Measurements from ENCODE around the gene CD302. TPM values are rescaled to one million over a fixed set of nuclear protein-coding genes. Genes with fewer than 3 reads are reported as not detected.
"Not testable (repeated sequence)": the region's sequence is repeated elsewhere in the genome, so short reads cannot be mapped to it uniquely, and the experiment has no call there.

CD302 gene
- polyA plus RNA-seq, 6 donors from 2014 or later = 0.29 to 2.1 (median 0.70) TPM

DNA sequence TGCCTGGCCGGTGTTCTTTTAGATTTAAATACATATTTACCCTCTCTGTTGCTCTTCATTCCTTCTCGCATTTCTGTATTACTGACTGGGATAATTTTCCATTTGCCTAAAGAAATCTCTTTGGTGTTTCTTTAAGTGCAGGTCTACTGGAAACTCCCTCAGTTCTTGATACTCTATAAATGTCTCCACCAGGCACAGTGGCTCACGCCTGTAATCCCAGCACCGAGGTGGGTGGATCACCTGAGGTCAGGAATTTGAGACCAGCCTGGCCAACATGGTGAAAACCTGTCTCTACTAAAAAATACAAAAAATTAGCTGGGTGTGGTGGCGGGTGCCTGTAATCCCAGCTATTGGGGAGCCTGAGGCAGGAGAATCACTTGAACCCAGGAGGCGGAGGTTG is 10.4 kb downstream of the CD302 start:
- not testable (repeated sequence) for H3K4me1 Mint-ChIP-seq; H3K27me3 Mint-ChIP-seq; H3K4me3 Mint-ChIP-seq; ATAC-seq (ENCODE audit: low read depth in 2 of 2); DNase-seq; H3K9me3 Mint-ChIP-seq; H3K36me3 Mint-ChIP-seq
- H3K27ac Mint-ChIP-seq = peak overlapping the region in 1 of 6 donors; percentile 39

DNA sequence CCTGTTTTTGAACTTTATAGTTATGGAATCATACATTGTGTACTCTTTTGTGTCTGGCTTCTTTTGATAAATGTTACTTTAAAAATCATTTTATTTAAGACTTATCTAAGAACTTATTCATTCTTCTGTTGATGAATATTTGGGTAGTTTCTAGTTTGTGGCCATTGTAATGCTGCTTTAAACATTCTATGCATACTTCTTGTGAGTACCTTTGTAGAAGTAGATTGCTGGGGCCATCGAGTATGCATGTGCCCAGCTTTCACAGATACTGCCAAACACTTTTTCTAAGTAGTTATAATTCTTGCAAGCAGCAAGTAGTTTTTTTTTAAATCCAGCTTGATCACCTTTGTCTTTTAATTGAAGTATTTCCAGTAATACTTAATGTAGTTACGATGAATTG is 11.1 kb downstream of the CD302 start:
- no peak overlapping the region for H3K4me3 Mint-ChIP-seq
- ATAC-seq (ENCODE audit: low read depth in 2 of 2) (no peak), DNase-seq (no peak)
- peak overlapping the region in 1 of 6 donors; percentile 39 for H3K27ac Mint-ChIP-seq
- H3K4me1 Mint-ChIP-seq = peaks cover 0 to 2% (median 0%) of the 10 kb centered on the region in 3 donors
- H3K36me3 Mint-ChIP-seq = no peaks in the 10 kb centered on the region
- H3K27me3 Mint-ChIP-seq = no peaks in the 10 kb centered on the region
- H3K9me3 Mint-ChIP-seq = no peaks in the 10 kb centered on the region

DNA sequence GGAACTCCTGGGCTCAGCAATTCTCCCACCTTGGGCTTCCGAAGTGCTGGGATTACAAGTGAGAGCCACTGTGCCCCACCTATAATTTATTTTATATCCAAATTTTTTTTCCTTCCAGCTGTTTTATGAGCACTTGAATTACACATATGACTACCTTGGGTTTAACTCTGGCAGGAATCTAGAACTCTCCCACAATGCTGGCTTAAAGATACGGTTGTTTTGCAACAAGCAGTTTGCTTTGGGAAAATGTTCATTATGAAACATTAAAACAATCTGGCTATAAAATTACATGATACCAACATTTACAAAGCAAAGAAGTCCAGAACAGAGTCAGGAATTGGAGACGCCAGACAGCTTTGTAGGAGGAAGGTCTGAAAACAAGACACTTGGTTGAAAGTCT is 12.8 kb downstream of the CD302 start:
- H3K9me3 Mint-ChIP-seq = no peaks in the 10 kb centered on the region
- DNase-seq (no peak), ATAC-seq (ENCODE audit: low read depth in 2 of 2) (no peak)
- H3K27ac Mint-ChIP-seq = peak overlapping the region in 2 of 6 donors; percentile 12 to 63
- H3K36me3 Mint-ChIP-seq = no peaks in the 10 kb centered on the region
- no peaks in the 10 kb centered on the region for H3K27me3 Mint-ChIP-seq
- H3K4me3 Mint-ChIP-seq = no peak overlapping the region
- H3K4me1 Mint-ChIP-seq = peaks cover 4 to 6% (median 4%) of the 10 kb centered on the region in 3 donors

DNA sequence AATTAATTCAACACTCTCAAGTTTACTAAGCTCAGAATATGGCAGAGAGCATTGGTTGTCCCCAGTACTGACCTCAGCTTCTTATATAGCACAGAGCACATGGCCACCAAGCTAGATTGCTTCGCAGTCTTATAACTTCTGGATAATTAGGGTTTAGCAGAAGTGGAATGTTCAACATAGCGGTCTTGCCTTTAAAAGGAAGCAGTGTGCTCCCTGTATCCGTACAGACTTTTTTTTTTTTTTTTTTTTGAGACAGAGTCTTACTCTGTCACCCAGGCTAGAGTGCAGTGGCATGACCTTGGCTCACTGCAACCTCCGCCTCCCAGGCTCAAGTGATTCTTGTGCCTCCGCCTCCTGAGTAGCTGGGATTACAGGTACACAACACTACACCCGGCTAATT is 13.3 kb downstream of the CD302 start:
- not testable (repeated sequence) for H3K9me3 Mint-ChIP-seq; ATAC-seq (ENCODE audit: low read depth in 2 of 2); H3K27ac Mint-ChIP-seq; H3K4me3 Mint-ChIP-seq; H3K36me3 Mint-ChIP-seq; DNase-seq; H3K27me3 Mint-ChIP-seq; H3K4me1 Mint-ChIP-seq

DNA sequence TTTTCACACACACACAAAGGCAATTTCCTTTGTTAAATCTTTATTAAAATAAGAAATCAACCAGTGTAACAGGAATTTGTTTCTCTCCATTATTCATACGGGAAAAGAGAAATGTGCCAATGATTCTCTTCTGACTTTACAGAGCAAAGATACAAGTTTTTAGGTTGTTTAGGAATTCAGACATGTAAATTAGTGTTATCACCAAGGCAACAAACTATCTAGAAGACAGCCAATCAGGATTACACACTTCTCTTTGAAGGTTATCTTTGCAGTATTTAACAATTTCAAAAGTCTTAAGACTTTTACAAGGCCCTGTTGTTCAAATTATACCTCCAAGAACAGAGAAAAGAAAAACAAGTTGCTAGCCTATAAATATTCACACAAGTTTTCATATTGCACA is 14.5 kb downstream of the CD302 start:
- Mint-ChIP-seq H3K4me1 (peaks cover 4 to 6% (median 4%) of the 10 kb centered on the region in 3 donors), H3K9me3 (no peaks in the 10 kb centered on the region), H3K4me3 (no peak overlapping the region), H3K27me3 (no peaks in the 10 kb centered on the region), H3K36me3 (no peaks in the 10 kb centered on the region), H3K27ac (peak overlapping the region in 1 of 6 donors; percentile 54)
- DNase-seq = no peak
- ATAC-seq (ENCODE audit: low read depth in 2 of 2) = no peak

DNA sequence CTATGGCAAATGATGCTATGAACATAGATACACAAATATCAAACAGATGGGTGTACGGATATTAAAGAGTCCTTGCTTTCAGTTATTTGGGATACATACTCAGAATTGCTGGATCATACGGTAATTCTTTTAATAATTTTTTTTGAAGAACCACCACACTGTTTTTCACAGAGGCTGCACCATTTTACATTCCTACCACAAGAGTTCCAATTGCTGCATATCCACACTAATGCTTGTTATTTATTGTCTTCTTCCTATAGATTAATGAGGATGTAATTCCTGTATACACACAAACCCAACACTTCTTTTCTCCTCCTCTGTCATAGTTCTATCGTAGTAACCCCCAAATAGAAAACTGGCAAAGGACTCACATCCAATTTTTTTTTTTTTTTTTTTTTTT is 21.7 kb downstream of the CD302 start:
- no peaks in the 10 kb centered on the region for H3K9me3 Mint-ChIP-seq
- H3K27me3 Mint-ChIP-seq = no peaks in the 10 kb centered on the region
- no peak for ATAC-seq (ENCODE audit: low read depth in 2 of 2)
- DNase-seq = no peak
- peaks cover under 1 to 9% (median 2%) of the 10 kb centered on the region in 3 donors for H3K4me1 Mint-ChIP-seq
- no peak overlapping the region for H3K27ac Mint-ChIP-seq
- no peak overlapping the region for H3K4me3 Mint-ChIP-seq
- no peaks in the 10 kb centered on the region for H3K36me3 Mint-ChIP-seq

DNA sequence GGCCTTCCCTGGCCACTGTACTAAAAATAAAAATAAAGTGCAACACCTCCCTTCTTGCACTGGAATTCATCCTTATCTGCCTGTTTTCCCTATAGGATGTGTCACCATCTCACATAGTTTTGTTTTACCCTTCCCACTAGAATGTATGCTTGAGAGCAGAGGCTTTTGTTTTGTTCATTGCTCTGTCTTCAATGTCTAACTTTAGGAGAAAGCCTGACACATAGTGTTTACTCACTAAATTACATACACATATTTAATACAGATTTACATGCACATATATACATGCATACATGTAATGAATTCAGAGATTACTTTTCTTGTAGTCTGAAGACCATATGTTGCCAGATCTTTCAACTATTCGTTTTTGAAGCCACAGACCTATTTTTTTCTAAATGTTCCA is 23.0 kb downstream of the CD302 start:
- Mint-ChIP-seq H3K9me3 (no peaks in the 10 kb centered on the region), H3K36me3 (no peaks in the 10 kb centered on the region), H3K4me3 (no peak overlapping the region), H3K27ac (peak overlapping the region in 1 of 6 donors; percentile 67), H3K4me1 (peaks cover 0 to 8% (median 0%) of the 10 kb centered on the region in 3 donors), H3K27me3 (no peaks in the 10 kb centered on the region)
- no peak for ATAC-seq (ENCODE audit: low read depth in 2 of 2)
- no peak for DNase-seq

DNA sequence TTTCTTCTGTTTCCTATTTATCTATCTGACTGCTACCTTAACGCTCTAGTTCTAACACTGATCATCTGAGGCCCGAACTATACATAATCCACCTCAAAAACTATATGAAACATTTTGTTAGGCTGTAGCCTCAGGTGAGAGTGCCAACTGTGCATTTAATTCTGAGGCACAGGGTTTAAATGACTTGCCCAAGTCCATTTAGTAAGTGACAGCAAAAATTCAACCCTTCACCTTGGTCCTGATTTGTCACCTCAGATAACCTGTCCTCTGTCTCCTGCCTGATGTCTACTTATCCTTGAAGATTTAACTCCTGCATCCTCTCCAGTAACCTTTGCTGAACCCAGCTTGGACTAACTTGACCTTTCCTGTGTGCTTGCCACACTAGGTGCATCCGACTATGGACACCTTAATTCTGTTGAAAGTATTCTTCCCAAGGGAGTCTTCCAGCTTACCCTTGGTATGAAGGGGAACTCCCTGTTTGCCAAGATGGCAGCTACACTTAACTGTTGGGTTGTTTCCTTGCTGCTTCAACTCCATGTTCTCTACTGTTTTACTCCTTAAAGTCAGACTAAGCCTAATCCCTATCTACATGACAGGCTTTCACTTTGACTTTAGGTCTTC is 23.5 kb downstream of the CD302 start:
- peaks cover 0 to 8% (median 0%) of the 10 kb centered on the region in 3 donors for H3K4me1 Mint-ChIP-seq
- H3K9me3 Mint-ChIP-seq = no peaks in the 10 kb centered on the region
- no peak for ATAC-seq (ENCODE audit: low read depth in 2 of 2)
- no peak overlapping the region for H3K4me3 Mint-ChIP-seq
- peak overlapping the region in 5 of 6 donors; percentile 28 to 74 (median 65) for H3K27ac Mint-ChIP-seq
- H3K27me3 Mint-ChIP-seq = no peaks in the 10 kb centered on the region
- no peak for DNase-seq
- no peaks in the 10 kb centered on the region for H3K36me3 Mint-ChIP-seq

DNA sequence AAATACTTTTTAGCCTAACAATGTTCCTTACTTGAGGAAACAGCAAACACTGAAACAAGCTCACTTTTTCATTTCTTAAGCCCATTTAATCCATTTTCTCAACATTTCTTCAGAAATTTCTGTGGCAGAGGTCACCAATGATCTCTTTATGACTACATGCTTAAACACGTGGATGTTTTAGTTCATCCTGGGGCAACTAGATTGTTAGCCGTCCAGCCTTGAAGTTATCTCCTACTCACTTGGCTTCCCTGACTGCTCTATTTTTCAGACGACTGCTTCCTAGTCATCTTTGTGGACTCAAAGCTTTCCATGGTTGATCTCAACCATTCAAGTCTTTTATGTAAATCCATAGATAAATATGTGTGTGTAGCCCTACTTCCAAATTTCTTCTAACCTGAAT is 24.1 kb downstream of the CD302 start:
- H3K9me3 Mint-ChIP-seq = no peaks in the 10 kb centered on the region
- DNase-seq (no peak), ATAC-seq (ENCODE audit: low read depth in 2 of 2) (no peak)
- H3K27ac Mint-ChIP-seq = peak overlapping the region in 5 of 6 donors; percentile 15 to 67 (median 63)
- no peaks in the 10 kb centered on the region for H3K36me3 Mint-ChIP-seq
- no peak overlapping the region for H3K4me3 Mint-ChIP-seq
- H3K4me1 Mint-ChIP-seq = peaks cover 0 to 8% (median 0%) of the 10 kb centered on the region in 3 donors
- no peaks in the 10 kb centered on the region for H3K27me3 Mint-ChIP-seq

DNA sequence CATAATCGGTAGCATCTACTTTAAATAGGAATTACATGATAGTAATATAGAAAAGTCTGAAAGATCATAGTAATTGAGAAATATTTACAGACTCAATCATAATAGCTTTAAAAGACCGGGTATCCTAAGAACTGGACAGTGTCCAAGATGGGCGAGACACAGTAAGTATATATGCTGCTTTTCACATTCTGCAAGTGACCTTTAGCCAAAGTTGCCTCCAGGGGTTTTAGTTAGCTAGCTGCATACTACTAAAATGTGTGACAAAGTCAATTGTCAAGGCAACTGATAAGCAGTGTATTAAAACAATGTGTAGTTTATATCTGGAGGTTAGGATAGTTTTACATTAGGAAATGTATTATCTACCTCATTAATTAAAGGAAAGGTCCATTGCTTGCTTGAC is 24.6 kb downstream of the CD302 start:
- ATAC-seq (ENCODE audit: low read depth in 2 of 2) (no peak), DNase-seq (no peak)
- no peak overlapping the region for H3K4me3 Mint-ChIP-seq
- no peaks in the 10 kb centered on the region for H3K36me3 Mint-ChIP-seq
- H3K4me1 Mint-ChIP-seq = peaks cover 0 to 8% (median 0%) of the 10 kb centered on the region in 3 donors
- no peaks in the 10 kb centered on the region for H3K9me3 Mint-ChIP-seq
- H3K27ac Mint-ChIP-seq = peak overlapping the region in 2 of 6 donors; percentile 23 to 63
- no peaks in the 10 kb centered on the region for H3K27me3 Mint-ChIP-seq

DNA sequence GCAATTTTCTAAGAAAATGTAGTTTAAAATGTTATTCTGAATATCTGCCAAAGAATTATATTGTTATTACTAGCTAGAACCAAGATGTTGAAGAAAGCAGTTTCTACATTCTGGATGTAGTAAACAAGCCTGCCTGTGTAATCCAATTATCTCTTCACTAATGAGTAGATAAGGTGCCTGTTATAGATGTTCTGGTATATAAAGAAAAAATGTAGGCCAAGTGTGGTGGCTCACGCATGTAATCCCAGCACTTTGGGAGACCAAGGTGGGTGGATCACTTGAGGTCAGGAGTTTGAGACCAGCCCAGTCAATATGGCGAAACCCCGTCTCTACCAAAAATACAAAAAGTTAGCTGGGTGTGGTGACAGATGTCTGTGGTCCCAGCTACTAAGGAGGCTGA is 28.9 kb downstream of the CD302 start:
- Mint-ChIP-seq H3K9me3 (no peaks in the 10 kb centered on the region), H3K4me3 (no peak overlapping the region), H3K27ac (peak overlapping the region in 3 of 6 donors; percentile 6 to 88 (median 56)), H3K27me3 (no peaks in the 10 kb centered on the region), H3K36me3 (peaks cover 0 to 14% of the 10 kb centered on the region in 2 donors), H3K4me1 (no peaks in the 10 kb centered on the region)
- DNase-seq (no peak), ATAC-seq (ENCODE audit: low read depth in 2 of 2) (no peak)

DNA sequence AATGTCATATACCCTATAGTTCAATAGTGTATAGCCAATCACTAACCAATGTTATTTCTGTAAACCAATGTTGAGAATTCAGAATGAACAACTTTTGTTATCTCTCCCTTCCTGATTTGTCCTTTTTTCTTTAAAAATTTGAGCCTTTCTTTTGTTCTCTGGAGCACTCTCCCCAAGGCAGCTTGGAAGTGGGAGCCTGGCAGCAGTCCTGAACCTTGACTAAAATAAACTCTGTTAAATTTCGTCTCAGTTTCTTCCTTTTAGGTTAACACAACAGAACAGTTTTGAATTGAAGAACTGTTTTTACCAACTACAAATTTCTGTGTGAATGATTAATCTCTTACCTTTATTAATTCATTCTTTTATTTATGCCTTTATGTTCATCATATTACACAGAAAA is 35.9 kb downstream of the CD302 start:
- H3K4me1 Mint-ChIP-seq = peaks cover 0 to 8% (median 3%) of the 10 kb centered on the region in 3 donors
- no peaks in the 10 kb centered on the region for H3K27me3 Mint-ChIP-seq
- H3K27ac Mint-ChIP-seq = peak overlapping the region in 3 of 6 donors; percentile 16 to 79 (median 64)
- H3K36me3 Mint-ChIP-seq = peaks cover 16 to 25% of the 10 kb centered on the region in 2 donors
- no peak overlapping the region for H3K4me3 Mint-ChIP-seq
- DNase-seq (no peak), ATAC-seq (ENCODE audit: low read depth in 2 of 2) (no peak)
- no peaks in the 10 kb centered on the region for H3K9me3 Mint-ChIP-seq

DNA sequence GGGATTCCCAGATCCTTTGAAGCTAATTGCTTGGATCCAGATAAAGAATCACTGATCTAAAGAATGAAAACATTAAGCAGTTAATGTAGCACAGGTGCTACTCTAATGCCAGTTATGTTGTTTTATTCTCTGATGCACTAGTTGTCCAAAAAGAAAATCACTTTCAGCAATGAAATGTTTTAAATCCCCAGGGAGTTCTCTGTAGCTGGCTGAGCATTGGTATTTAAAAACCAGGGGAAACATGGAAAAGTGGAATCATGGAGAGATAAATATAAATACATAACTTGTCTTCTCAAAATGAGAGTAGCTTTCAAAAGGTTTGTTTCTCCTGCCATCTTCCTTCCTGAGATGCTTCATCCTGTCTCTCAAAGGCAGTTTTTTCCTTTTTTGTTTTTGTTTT is 37.7 kb downstream of the CD302 start:
- no peak for DNase-seq
- peak overlapping the region in 1 of 8 donors; percentile 63 for H3K4me3 Mint-ChIP-seq
- peak overlapping the region in 1 of 6 donors; percentile 41 for H3K27ac Mint-ChIP-seq
- no peaks in the 10 kb centered on the region for H3K9me3 Mint-ChIP-seq
- no peaks in the 10 kb centered on the region for H3K27me3 Mint-ChIP-seq
- H3K36me3 Mint-ChIP-seq = peaks cover 14 to 16% of the 10 kb centered on the region in 2 donors
- H3K4me1 Mint-ChIP-seq = peaks cover 0 to 8% (median 3%) of the 10 kb centered on the region in 3 donors
- no peak for ATAC-seq (ENCODE audit: low read depth in 2 of 2)

DNA sequence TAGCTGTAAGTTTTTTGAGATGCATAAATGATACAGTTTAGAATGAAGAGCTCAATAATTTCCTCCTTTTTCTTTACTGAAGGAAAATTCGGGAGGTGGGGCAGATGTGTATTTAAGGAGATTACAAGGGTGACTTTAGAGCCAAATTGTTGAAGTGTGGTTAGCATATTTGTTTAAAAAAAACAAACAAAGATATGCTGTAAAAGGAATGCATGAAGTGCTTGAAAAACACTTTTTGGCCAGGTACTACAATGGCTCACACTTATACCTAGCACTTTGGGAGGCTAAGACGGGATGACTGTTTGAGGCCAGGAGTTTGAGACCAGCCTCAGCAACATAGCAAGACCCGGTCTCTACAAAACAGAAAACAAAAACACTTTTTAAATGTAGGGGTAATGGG is 38.4 kb downstream of the CD302 start:
- H3K4me1 Mint-ChIP-seq = peaks cover 0 to 8% (median 3%) of the 10 kb centered on the region in 3 donors
- H3K36me3 Mint-ChIP-seq = peaks cover 11 to 16% of the 10 kb centered on the region in 2 donors
- DNase-seq (no peak), ATAC-seq (ENCODE audit: low read depth in 2 of 2) (no peak)
- no peaks in the 10 kb centered on the region for H3K9me3 Mint-ChIP-seq
- no peak overlapping the region for H3K4me3 Mint-ChIP-seq
- no peaks in the 10 kb centered on the region for H3K27me3 Mint-ChIP-seq
- peak overlapping the region in 1 of 6 donors; percentile 37 for H3K27ac Mint-ChIP-seq
